Mesenchymal stem cell (in vitro differentiated cells and primary cell): ENCODE measurements around the gene FGFBP2. TPM values are rescaled to one million over a fixed set of nuclear protein-coding genes. Genes with fewer than 3 reads are reported as not detected.

Experiments
- DNase-seq: peaks from one replicate; pipeline ENCODE4 v3.0.0-alpha.2; 2013
- H2AFZ ChIP-seq: one replicate; pipeline ENCODE4 v1.6.1; 2013; ENCODE audit warnings: low read depth, mild to moderate bottlenecking, control low read depth, inconsistent platforms, low read length, moderate library complexity
- H2AK5ac ChIP-seq: 2 replicates; pipeline ENCODE4 v1.6.1; 2013; ENCODE audit warnings: low read length, moderate library complexity, mild to moderate bottlenecking, inconsistent platforms; ENCODE audit not compliant: severe bottlenecking
- H2BK120ac ChIP-seq: one replicate; pipeline ENCODE4 v1.6.1; 2013; ENCODE audit warnings: low read depth, mild to moderate bottlenecking, inconsistent platforms, low read length, moderate library complexity
- H2BK12ac ChIP-seq, 2 experiments: one replicate each; pipeline ENCODE4 v1.6.1; 2013; ENCODE audit warnings: inconsistent platforms in 2 of 2, low read length in 2 of 2, mild to moderate bottlenecking in 2 of 2, moderate library complexity in 2 of 2, control low read depth in 1 of 2
- H2BK15ac ChIP-seq: one replicate; pipeline ENCODE4 v1.6.1; 2013; ENCODE audit warnings: mild to moderate bottlenecking, low read depth, inconsistent platforms; ENCODE audit not compliant: poor library complexity, severe bottlenecking
- H2BK5ac ChIP-seq: 2 replicates; pipeline ENCODE4 v1.6.1; 2013; ENCODE audit warnings: low read depth, mild to moderate bottlenecking, low read length, control low read depth, inconsistent platforms; ENCODE audit not compliant: poor library complexity, severe bottlenecking
- H3K14ac ChIP-seq, 2 experiments: one replicate each; pipeline ENCODE4 v1.6.1; 2013; ENCODE audit warnings: inconsistent platforms in 2 of 2, low read length in 2 of 2, control low read depth in 1 of 2, mild to moderate bottlenecking in 1 of 2, moderate library complexity in 1 of 2
- H3K18ac ChIP-seq, 2 experiments: one replicate each; pipeline ENCODE4 v1.6.1; 2013; ENCODE audit warnings: inconsistent platforms in 2 of 2, low read length in 2 of 2, control low read depth in 1 of 2, low read depth in 1 of 2, mild to moderate bottlenecking in 1 of 2
- H3K23ac ChIP-seq, 2 experiments: one replicate each; pipeline ENCODE4 v1.6.1; 2013; ENCODE audit warnings: inconsistent platforms in 2 of 2, low read length in 2 of 2, mild to moderate bottlenecking in 2 of 2, moderate library complexity in 2 of 2, control low read depth in 1 of 2
- H3K27ac ChIP-seq: 2 replicates; pipeline ENCODE4 v1.5.1; 2013; ENCODE audit warnings: mild to moderate bottlenecking, moderate library complexity, low read length, control low read depth, inconsistent platforms; ENCODE audit not compliant: poor library complexity, severe bottlenecking
- H3K27me3 ChIP-seq, 2 experiments: 2 replicates each; pipeline versions ENCODE4 v1.6.1 to v1.7.0; 2013; ENCODE audit warnings: low read length in 2 of 2, mild to moderate bottlenecking in 2 of 2, moderate library complexity in 2 of 2, control low read depth in 1 of 2, inconsistent platforms in 1 of 2; ENCODE audit not compliant: control insufficient read depth in 1 of 2, insufficient read depth in 1 of 2
- H3K36me3 ChIP-seq, 2 experiments: 2 replicates each; pipeline versions ENCODE4 v1.6.1 to v1.7.0; 2013; ENCODE audit warnings: low read length in 2 of 2, control low read depth in 1 of 2, inconsistent platforms in 1 of 2, low read depth in 1 of 2, mild to moderate bottlenecking in 1 of 2; ENCODE audit not compliant: insufficient read depth in 2 of 2, control insufficient read depth in 1 of 2
- H3K4ac ChIP-seq, 2 experiments: one replicate each; pipeline ENCODE4 v1.6.1; 2013; ENCODE audit warnings: inconsistent platforms in 2 of 2, low read length in 2 of 2, mild to moderate bottlenecking in 2 of 2, moderate library complexity in 2 of 2, control low read depth in 1 of 2, low read depth in 1 of 2
- H3K4me1 ChIP-seq: 2 replicates; pipeline ENCODE4 v1.6.1; 2013; ENCODE audit warnings: low read depth, low read length, control low read depth; ENCODE audit not compliant: control insufficient read depth, insufficient read depth
- H3K4me2 ChIP-seq: 2 replicates; pipeline ENCODE4 v1.6.1; 2013; ENCODE audit warnings: low read length, mild to moderate bottlenecking, inconsistent platforms; ENCODE audit not compliant: poor library complexity, severe bottlenecking
- H3K4me3 ChIP-seq, 2 experiments: 2 replicates each; pipeline versions ENCODE4 v1.5.1 to v1.7.0; 2013; ENCODE audit warnings: low read length in 2 of 2, mild to moderate bottlenecking in 2 of 2, control low read depth in 1 of 2, low read depth in 1 of 2; ENCODE audit not compliant: insufficient read depth in 1 of 2
- H3K79me1 ChIP-seq: replicated peaks from 2 replicates; pipeline ENCODE4 v1.6.1; 2013; ENCODE audit warnings: mild to moderate bottlenecking, control low read depth, low read length, inconsistent platforms; ENCODE audit not compliant: poor library complexity, severe bottlenecking
- H3K9ac ChIP-seq: 2 replicates; pipeline ENCODE4 v1.7.0; 2013; ENCODE audit warnings: mild to moderate bottlenecking, low read length, moderate library complexity
- H3K9me3 ChIP-seq: 2 replicates; pipeline ENCODE4 v1.7.0; 2013; ENCODE audit warnings: mild to moderate bottlenecking, low read length; ENCODE audit not compliant: control insufficient read depth
- H4K8ac ChIP-seq: one replicate; pipeline ENCODE4 v1.6.1; 2013; ENCODE audit warnings: inconsistent platforms, mild to moderate bottlenecking, low read length, moderate library complexity
- H4K91ac ChIP-seq: one replicate; pipeline ENCODE4 v1.6.1; 2013; ENCODE audit warnings: mild to moderate bottlenecking, low read length, inconsistent platforms
- WGBS: methylation state at CpG from one replicate; pipeline ENCODE4 v1.1.7; 2013; ENCODE audit warnings: mixed read lengths; 5-methylcytosine and 5-hydroxymethylcytosine counted together
- polyA plus RNA-seq, 2 experiments: library from polyadenylated mRNA; stranded (reverse); fragments of 200-250 nt; gene quantifications; one replicate each; pipeline ENCODE4 v1.2.3, GENCODE V29; 2013

The FGFBP2 gene
- not detected for polyA plus RNA-seq (2013, experiment 1 of 2)
- polyA plus RNA-seq (2013, experiment 2 of 2): not detected

DNA sequence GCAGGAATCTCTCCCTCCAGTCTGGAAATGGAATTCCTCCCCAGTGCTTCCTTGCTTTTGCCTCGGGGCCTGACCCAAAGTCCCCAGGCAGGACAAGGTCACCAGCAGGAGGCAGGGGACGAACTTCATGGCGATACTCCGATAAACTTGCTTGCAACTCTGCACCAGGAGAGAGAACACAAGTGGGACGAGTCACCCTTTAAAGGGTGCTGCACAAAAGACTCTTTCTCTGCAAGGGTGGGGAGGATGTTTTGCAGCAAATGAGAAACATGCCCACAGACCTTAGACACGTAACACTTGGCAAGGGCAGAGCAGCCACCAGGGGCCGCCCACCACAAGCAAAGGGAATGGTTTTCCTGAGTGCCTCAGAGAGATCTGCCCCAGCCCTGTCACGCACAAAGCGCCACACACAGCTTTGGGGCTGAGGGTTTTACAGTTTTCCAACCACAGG is at the start of gene FGFBP2:
TSS of gene FGFBP2 (minus strand) at position 175 of the 451 bp plus-strand sequence. CDS start at position 129, 46 bp downstream.
- H4K8ac ChIP-seq: no peak within 1 kb of the TSS
- no peak within 1 kb of the TSS for H3K23ac ChIP-seq
- H2AFZ ChIP-seq: no peak within 1 kb of the TSS
- no peak within 1 kb of the TSS for H3K27ac ChIP-seq
- no peak within 1 kb of the TSS for H3K18ac ChIP-seq
- peak; percentile 58 for DNase-seq
- H2AK5ac ChIP-seq: no peak within 1 kb of the TSS
- peaks cover 0 to 10% of the 10 kb centered on the region in 2 experiments for H3K27me3 ChIP-seq
- H3K4me1 ChIP-seq: peaks cover 3% of the 10 kb centered on the region
- no peak within 1 kb of the TSS for H4K91ac ChIP-seq
- peak within 1 kb of the TSS in 1 of 2 experiments; percentile 58 for H3K14ac ChIP-seq
- H2BK15ac ChIP-seq: no peak within 1 kb of the TSS
- WGBS: 43% methylated on average over 9 of the region's 9 CpGs
- H3K9me3 ChIP-seq: peaks cover 7% of the 10 kb centered on the region
- H3K4ac ChIP-seq: no peak within 1 kb of the TSS
- no peaks in the 10 kb centered on the region for H3K79me1 ChIP-seq
- H2BK120ac ChIP-seq: no peak within 1 kb of the TSS
- H3K9ac ChIP-seq: no peak within 1 kb of the TSS
- no peak within 1 kb of the TSS for H3K4me3 ChIP-seq
- no peak within 1 kb of the TSS for H3K4me2 ChIP-seq
- no peak within 1 kb of the TSS for H2BK12ac ChIP-seq
- H2BK5ac ChIP-seq: no peak within 1 kb of the TSS
- no peaks in the 10 kb centered on the region for H3K36me3 ChIP-seq

DNA sequence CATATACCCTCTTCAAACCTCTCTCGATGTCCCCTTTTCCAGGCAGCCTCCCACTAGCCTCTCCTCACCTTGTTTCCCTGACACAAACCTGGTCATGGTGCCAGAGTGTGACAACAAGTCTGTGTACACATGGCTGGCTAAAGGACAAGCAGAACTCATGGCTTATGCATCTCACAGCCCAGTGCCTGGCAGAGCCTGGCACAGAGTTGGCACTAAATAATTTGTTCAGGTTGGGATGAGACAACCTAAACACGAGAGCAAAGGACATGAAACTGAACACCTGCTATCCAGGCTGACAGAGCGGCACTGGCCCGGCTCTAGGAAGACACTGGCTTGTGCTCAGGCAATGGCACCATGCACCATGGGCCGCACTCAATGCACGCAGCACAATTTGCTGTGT is 48.2 kb upstream of the FGFBP2 start:
- Histone ChIP-seq H2BK5ac (no peak overlapping the region), H3K14ac (no peak overlapping the region), H2AK5ac (no peak overlapping the region), H3K27me3 (peaks cover 0 to 16% of the 10 kb centered on the region in 2 experiments), H3K18ac (no peak overlapping the region), H3K23ac (no peak overlapping the region), H2BK15ac (no peak overlapping the region), H3K36me3 (peaks cover 0 to 9% of the 10 kb centered on the region in 2 experiments), H4K91ac (no peak overlapping the region), H3K27ac (no peak overlapping the region), H3K4me2 (no peak overlapping the region), H4K8ac (no peak overlapping the region), H3K4me3 (no peak overlapping the region), H3K4me1 (no peaks in the 10 kb centered on the region), H2BK12ac (no peak overlapping the region), H3K9ac (no peak overlapping the region), H2BK120ac (no peak overlapping the region), H3K4ac (no peak overlapping the region), H3K79me1 (no peaks in the 10 kb centered on the region), H3K9me3 (no peaks in the 10 kb centered on the region), H2AFZ (no peak overlapping the region)
- 91% methylated on average over 6 of the region's 6 CpGs for WGBS
- DNase-seq: no peak

- Histone ChIP-seq H2BK5ac (no peak overlapping the region), H3K9ac (no peak overlapping the region), H3K4me2 (no peak overlapping the region), H2BK120ac (no peak overlapping the region), H2BK12ac (no peak overlapping the region), H3K4me3 (no peak overlapping the region), H3K18ac (no peak overlapping the region), H3K27me3 (peaks cover 0 to 16% of the 10 kb centered on the region in 2 experiments), H4K8ac (no peak overlapping the region), H3K9me3 (no peaks in the 10 kb centered on the region), H2AK5ac (no peak overlapping the region), H2BK15ac (no peak overlapping the region), H3K4ac (no peak overlapping the region), H3K14ac (no peak overlapping the region), H3K23ac (no peak overlapping the region), H2AFZ (no peak overlapping the region), H3K36me3 (peaks cover 0 to 13% of the 10 kb centered on the region in 2 experiments), H3K79me1 (no peaks in the 10 kb centered on the region), H3K4me1 (no peaks in the 10 kb centered on the region), H3K27ac (no peak overlapping the region), H4K91ac (no peak overlapping the region)
- no peak for DNase-seq
- 96% methylated on average over 3 of the region's 4 CpGs for WGBS
These were observed 46.2 kb upstream of the FGFBP2 start for GRCh38 chr4:16009153-16009552.

DNA sequence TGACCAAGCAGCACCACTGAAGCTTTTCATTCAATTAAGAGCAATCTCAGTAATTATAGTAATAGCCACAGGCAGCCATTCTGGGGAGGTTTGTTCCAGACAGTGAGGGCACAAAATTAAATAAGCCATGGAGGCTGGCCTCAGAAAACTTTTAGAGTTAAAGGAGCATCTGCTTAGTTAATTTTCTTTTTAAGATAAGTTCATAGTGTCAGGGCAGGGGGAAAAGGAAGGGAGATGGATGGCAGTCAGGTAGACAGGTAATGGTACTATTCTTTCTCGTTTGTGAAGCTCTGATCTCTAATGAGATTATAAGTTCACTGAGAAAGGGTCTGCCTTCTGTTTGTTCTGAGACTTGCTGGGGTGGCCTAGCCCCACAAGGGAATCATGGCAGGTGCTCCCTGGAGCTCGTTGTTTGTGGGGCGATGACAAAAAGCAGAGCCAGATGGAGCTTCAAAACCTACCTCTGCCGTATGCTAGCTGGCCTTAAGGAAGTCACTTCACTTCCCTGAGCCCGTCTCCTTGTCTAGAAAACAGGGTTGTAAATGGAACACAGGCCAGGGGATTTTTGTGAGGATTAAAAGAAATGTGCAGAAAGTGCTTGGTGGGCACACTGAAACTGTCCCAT is 44.6 kb upstream of the FGFBP2 start:
- Histone ChIP-seq H2BK120ac (no peak overlapping the region), H3K23ac (no peak overlapping the region), H4K8ac (no peak overlapping the region), H4K91ac (no peak overlapping the region), H3K27me3 (peaks cover 5 to 16% of the 10 kb centered on the region in 2 experiments), H3K9ac (no peak overlapping the region), H3K4ac (no peak overlapping the region), H3K14ac (no peak overlapping the region), H3K9me3 (no peaks in the 10 kb centered on the region), H3K36me3 (peaks cover 0 to 13% of the 10 kb centered on the region in 2 experiments), H3K4me2 (no peak overlapping the region), H2BK12ac (no peak overlapping the region), H2AFZ (no peak overlapping the region), H2BK15ac (no peak overlapping the region), H2BK5ac (no peak overlapping the region), H2AK5ac (no peak overlapping the region), H3K79me1 (no peaks in the 10 kb centered on the region), H3K4me3 (no peak overlapping the region), H3K18ac (no peak overlapping the region), H3K27ac (no peak overlapping the region), H3K4me1 (no peaks in the 10 kb centered on the region)
- WGBS: 80% methylated on average over 5 of the region's 5 CpGs
- DNase-seq: no peak
